Measurements from ENCODE around the gene ESYT2.

DNA sequence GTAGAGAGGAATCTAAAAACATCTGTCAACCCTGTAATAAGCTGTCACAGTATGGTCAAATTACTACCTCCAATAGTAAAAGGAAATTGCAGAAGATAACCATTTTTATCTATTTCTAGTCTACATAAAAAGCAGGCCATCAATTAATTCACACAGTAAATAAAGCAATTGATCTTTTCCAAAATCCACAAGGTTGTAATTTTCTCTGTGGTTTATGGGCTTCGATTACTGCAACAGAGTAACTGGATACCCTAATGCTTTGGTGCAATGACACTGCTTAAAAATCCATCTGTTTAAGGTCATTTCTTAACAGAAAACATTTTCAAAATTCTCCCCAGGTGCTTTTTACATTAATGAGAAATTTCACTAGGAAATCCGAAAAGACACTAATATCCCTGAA, 23.9 kb downstream of the ESYT2 start:
- TF ChIP-seq POLR2AphosphoS5 (IDR thresholded peaks at IDR 0.05) (no peak), CTCF (IDR thresholded peaks at IDR 0.05) (no peak), EP300 (IDR thresholded peaks at IDR 0.05) (no peak)
